ENCODE data around the gene TNFAIP1. TPM values are rescaled to one million over a fixed set of nuclear protein-coding genes. Genes with fewer than 3 reads are reported as not detected.
"Not testable (repeated sequence)": the region's sequence is repeated elsewhere in the genome, so short reads cannot be mapped to it uniquely, and the experiment has no call there.

TNFAIP1 gene, protein sequence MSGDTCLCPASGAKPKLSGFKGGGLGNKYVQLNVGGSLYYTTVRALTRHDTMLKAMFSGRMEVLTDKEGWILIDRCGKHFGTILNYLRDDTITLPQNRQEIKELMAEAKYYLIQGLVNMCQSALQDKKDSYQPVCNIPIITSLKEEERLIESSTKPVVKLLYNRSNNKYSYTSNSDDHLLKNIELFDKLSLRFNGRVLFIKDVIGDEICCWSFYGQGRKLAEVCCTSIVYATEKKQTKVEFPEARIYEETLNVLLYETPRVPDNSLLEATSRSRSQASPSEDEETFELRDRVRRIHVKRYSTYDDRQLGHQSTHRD
- 10 to 100 TPM; 28.1 to 47.6 TPM for total RNA-seq

DNA sequence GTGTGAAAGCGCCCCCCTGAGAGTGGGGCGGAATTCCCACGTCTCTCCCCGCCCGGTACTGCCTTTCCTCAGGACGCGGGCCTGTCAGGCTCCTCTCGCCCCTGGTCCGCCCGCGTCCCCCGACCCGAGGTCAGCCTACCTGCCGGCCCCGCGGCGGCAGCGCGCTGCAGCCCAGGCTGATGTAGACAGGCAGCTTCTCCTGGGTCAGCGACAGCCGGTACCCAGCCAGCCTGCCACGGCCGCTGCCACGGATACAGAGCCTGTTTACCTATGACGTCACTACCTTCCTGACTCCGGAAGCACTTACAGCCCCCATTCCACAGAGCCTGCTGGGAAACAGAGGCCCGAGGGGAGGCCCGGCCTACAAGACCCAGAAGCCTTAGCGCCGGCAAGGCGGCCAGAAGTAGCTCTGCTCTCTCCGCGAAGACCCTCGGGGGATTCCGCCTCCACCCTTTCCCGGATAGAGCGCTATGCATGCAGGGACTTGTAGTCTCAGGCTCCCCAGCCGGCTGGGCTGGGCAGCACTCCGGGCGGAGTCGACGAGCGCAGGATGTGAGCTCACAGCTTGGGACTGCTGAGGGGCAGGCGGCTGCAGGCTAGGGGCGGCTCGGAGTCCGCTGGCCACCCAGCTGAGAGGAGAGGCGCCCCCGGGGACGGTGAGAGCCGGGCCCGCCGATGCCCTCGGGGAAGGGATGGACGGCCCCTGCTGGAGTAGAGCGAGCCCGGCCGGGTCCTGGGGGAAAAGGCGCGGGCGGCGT is at the start of gene TNFAIP1, which contains the start of gene IFT20:
TSS of gene TNFAIP1 (plus strand) at position 561 of the 758 bp plus-strand sequence. CDS start 3,761 bp downstream, outside the sequence.
TSS of gene IFT20 (minus strand) at position 272 of the 758 bp plus-strand sequence. CDS start 3,487 bp downstream, outside the sequence.
- peak within 1 kb of the TSS; percentile 88 to 95 for H3K4me3 ChIP-seq
- H3K9me3 ChIP-seq, result no peaks in the 10 kb centered on the region
- H3K27me3 ChIP-seq, result no peaks in the 10 kb centered on the region
- DNase-seq (ENCODE audit: low spot score), result peak; percentile 100
- H3K27ac ChIP-seq, result peak within 1 kb of the TSS; percentile 97 to 98
- peaks cover 0 to 59% of the 10 kb centered on the region in 2 donors for H3K4me1 ChIP-seq
- TF ChIP-seq, protein P1, sequence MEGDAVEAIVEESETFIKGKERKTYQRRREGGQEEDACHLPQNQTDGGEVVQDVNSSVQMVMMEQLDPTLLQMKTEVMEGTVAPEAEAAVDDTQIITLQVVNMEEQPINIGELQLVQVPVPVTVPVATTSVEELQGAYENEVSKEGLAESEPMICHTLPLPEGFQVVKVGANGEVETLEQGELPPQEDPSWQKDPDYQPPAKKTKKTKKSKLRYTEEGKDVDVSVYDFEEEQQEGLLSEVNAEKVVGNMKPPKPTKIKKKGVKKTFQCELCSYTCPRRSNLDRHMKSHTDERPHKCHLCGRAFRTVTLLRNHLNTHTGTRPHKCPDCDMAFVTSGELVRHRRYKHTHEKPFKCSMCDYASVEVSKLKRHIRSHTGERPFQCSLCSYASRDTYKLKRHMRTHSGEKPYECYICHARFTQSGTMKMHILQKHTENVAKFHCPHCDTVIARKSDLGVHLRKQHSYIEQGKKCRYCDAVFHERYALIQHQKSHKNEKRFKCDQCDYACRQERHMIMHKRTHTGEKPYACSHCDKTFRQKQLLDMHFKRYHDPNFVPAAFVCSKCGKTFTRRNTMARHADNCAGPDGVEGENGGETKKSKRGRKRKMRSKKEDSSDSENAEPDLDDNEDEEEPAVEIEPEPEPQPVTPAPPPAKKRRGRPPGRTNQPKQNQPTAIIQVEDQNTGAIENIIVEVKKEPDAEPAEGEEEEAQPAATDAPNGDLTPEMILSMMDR (IDR thresholded peaks at IDR 0.05), result no peak
- H3K36me3 ChIP-seq, result peaks cover 27% of the 10 kb centered on the region

DNA sequence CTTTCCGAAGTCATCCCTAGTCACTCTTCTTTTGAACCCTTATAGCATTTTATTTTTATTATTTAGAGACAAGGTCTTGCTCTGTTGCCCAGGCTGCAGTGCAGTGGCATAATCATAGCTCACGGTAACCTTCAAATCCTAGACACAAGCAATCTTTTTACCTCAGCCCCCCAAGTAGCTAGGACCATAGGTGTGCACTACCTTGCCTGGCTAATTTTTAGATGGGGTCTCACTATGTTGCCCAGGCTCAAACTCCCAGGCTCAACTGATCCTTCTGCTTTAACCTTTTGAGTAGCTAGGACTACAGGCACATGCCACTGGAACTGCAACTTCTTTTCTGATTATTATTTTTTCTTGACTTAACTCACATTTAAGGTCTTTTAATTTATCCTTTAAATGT is 49.6 kb upstream of the TNFAIP1 start:
- no peak overlapping the region for H3K27ac ChIP-seq
- no peaks in the 10 kb centered on the region for H3K27me3 ChIP-seq
- H3K4me3 ChIP-seq, result no peak overlapping the region
- TF ChIP-seq, protein P1 (IDR thresholded peaks at IDR 0.05), result no peak
- DNase-seq (ENCODE audit: low spot score), result no peak
- H3K4me1 ChIP-seq, result no peaks in the 10 kb centered on the region
- no peaks in the 10 kb centered on the region for H3K9me3 ChIP-seq
- no peaks in the 10 kb centered on the region for H3K36me3 ChIP-seq

DNA sequence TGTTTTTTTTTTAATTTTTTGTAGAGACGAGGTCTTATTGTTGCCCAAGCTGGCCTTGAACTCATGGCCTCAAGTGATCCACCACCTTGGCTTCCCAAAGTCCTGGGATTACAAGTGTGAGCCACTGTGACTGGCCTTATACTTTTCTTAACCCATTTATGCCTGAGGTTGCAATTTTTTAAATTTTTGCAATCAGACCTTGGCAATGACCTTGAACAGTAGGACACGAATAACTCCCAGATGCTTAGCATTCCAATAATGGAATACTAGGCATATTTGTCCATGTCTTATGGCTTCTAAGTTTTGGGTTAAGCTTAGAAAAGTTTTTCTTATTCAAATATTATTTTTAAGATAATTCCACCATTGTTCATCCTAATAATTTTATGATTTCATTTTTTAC is 44.9 kb upstream of the TNFAIP1 start:
- Histone ChIP-seq H3K9me3 (no peaks in the 10 kb centered on the region), H3K27me3 (no peaks in the 10 kb centered on the region), H3K4me1 (no peaks in the 10 kb centered on the region), H3K4me3 (no peak overlapping the region), H3K27ac (no peak overlapping the region), H3K36me3 (no peaks in the 10 kb centered on the region)
- TF ChIP-seq, protein P1 (IDR thresholded peaks at IDR 0.05), result no peak
- DNase-seq (ENCODE audit: low spot score), result no peak

DNA sequence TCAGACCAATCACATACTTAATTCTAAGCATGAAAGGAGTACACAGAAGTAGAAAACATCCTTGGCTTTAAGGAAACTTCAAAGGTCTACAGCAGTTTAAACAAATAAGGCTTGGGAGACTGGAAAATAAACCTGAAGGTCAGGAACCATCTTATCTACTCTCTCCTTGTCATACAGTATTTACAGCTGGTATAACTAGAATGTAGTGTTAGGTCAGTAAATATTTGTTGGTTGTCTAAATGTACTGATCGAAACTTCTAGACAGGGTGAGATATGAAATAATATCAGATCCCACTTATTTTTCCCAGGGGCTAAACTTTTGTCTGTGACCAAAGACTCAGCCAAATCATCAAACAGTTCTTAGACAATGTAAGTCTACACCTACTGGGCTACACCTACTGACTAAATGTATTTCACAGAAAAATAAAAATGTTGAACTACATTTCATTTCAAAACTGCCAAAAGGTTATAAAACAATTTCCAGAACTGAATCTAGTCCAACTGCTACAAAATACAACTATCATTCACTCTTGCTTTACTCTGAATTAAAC is 43.7 kb upstream of the TNFAIP1 start:
- TF ChIP-seq, protein P1 (IDR thresholded peaks at IDR 0.05), result no peak
- Histone ChIP-seq H3K27me3 (no peaks in the 10 kb centered on the region), H3K4me1 (no peaks in the 10 kb centered on the region), H3K36me3 (no peaks in the 10 kb centered on the region), H3K9me3 (no peaks in the 10 kb centered on the region), H3K27ac (no peak overlapping the region), H3K4me3 (no peak overlapping the region)
- no peak for DNase-seq (ENCODE audit: low spot score)

DNA sequence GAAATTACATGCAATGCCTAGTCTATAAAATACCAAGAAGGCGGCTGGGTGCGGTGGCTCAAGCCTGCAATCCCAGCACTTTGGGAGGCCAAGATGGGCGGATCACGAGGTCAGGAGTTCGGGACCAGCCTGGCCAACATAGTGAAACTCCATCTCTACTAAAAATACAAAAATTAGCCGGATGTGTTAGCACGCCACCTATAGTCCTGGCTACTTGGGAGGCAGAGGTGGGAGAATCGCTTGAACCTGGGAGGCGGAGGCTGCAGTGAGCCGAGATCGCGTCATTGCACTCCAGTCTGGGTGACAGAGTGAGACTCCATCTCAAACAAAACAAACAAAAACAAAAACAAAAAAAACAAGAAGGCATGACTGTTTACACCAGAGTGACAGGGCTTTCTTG is 42.7 kb upstream of the TNFAIP1 start:
- H3K27ac ChIP-seq; H3K9me3 ChIP-seq; H3K27me3 ChIP-seq; DNase-seq (ENCODE audit: low spot score); H3K4me1 ChIP-seq; H3K36me3 ChIP-seq; H3K4me3 ChIP-seq: not testable (repeated sequence)

DNA sequence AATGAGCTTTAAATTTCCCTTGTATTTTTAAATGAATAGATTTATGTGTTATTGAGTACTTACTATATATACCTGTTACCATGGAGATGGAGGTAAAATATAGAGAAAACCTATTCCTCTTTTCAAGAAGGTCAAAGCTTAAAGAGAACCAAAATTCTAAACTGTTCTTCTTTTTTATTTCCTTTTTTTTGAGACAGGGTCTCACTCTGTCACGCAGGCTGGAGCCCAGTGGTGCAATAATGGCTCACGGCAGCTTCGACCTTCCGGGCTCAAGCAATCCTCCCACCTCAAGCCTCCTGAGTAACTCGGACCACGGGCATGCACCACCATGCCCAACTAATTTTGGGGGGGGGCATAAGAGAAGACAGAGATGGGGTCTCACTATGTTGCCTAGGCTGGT is 41.6 kb upstream of the TNFAIP1 start:
- H3K9me3 ChIP-seq, result no peaks in the 10 kb centered on the region
- TF ChIP-seq, protein P1 (IDR thresholded peaks at IDR 0.05), result no peak
- H3K27me3 ChIP-seq, result no peaks in the 10 kb centered on the region
- H3K36me3 ChIP-seq, result no peaks in the 10 kb centered on the region
- no peak overlapping the region for H3K4me3 ChIP-seq
- H3K27ac ChIP-seq, result no peak overlapping the region
- no peak for DNase-seq (ENCODE audit: low spot score)
- no peaks in the 10 kb centered on the region for H3K4me1 ChIP-seq
